GM21447 (cell line): ENCODE results near the gene MSX2.
"Not testable (repeated sequence)": the region's sequence is repeated elsewhere in the genome, so short reads cannot be mapped to it uniquely, and the experiment has no call there.

Source experiments
- ATAC-seq: cut with Tn5 transposase; IDR thresholded peaks from one replicate; pipeline ENCODE4 v1.9.1; 2021; ENCODE audit not compliant: unreplicated experiment

The MSX2 gene

DNA sequence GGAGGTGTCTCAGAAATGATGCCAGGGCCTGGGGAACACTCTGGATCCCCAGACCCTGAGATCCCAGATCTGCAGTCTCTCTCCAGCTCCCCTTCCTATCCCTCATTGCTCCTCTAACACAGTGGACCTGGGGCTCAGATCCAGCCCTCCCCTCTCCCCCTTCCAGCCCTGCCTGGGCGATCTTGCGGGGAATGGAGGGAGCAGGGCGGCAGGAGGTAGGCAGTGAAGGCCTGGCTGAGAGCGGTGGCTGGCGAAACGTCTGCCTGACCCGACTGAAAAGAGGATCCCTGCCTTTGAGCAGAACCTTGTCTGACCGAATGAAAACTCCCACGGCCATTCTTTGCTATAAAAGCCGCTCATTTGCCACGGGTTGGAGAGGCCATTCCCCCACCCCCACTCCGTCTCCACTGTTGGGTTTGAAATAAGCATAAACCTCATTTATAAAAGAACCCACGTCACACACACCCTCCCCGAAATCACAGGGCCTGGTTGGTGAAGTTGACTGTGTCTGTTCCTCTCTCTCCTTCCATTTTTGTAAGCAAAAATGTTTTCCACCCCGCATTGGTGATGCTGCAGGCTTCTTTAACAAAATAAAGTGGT lies 8.8 kb downstream of the MSX2 start:
- no peak for ATAC-seq

DNA sequence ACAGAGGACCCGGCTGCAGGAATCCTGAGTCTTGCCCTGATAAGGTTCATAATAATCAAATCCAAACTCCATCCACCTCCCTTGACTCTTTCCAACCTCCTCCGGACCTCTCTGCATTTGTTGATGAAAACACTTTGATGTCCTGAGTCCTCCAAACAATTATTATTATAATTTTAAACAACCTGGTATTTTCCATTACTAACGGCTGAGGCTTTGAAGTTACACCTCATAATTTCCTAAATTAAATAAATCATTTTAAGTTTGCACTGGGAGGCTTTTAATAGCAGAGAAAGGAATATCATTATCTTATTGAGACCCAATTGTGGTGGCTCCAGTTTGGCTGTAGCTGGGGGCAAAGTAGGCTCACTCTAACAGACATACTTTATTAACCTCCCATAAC lies 9.5 kb downstream of the MSX2 start:
- ATAC-seq = no peak

DNA sequence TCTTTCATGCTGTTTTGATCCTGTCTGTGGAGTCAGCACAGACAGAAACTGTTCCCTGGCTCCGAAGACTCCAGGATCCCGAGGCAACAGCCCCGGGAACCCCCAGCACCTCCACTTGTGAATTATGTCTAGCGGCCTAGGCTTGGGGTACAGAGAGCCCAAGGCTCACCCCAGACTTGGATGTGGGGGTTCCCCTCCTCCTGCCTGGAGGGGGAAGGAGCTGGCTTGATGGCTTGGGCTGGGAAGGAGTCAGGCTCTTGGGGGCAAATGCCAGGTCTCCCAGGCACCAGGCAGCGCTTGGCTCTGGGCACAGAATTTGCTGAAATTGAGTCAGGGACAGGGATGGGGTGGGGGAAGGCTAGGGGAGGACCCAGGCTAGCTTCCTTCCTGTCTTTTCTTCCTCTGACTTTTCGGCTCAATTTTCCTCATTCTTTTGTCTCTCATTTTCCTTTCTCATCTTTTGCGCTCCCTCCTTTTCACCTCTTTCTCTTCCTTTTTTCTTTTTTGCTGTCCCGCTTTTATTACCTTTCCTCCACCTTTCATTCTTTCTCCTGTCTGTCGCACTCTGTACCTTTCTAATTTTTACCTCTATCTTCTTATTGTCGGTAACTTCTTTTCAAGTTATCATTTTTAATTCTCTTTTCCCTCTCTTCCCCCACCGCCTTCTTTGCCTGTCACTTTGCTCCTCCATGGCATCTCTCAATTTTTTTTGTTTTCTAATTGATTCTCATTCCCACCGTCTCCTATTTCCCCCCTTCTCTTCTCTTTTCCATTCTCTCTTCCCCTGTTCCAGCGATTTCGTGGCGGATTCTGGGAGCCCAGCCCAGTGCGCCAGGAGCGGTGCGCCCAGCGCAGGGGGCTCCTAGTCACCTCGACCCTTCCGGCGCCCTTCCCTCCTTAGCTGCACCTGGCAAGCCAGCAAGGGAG lies 10.5 kb downstream of the MSX2 start:
- ATAC-seq = no peak

DNA sequence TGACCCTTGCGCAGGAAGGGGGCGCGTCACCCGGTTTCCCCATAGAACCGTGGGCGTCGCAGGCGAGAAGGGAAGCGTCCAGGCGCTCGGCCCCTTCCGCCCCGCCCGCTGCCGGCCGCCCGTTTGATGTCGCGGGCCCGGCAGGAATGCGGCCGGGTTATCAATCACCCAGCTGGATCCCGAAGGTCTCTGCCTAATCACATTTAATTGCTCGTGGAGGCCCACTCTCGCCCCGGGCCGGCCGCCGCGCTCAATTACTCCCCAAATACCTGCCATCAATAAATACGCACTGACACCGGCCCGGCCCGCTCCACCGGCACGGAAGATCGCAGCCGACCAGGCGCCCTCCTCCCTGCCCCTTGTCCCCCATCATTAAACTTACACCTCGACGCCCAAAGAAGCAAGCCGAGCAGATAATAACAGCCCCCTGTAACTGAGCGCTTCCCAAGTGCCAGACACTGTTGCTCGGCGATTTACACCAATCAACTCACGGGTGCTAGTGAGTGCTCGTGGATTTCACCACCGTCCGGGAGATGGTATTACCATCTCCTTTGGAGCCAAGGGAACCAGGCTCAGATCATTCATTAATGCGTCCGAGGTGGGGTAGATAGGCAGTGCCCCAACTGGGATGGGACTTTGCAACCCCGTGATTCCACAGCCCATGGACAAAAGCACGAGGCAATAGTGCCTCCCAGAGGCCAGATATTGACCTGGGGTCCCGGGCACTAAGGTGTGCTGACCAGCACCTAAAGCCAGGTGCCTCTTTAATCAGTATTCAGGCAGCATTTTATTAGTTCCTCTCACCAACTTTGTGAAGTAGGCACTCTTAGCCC lies 11.3 kb downstream of the MSX2 start:
- ATAC-seq = no peak

DNA sequence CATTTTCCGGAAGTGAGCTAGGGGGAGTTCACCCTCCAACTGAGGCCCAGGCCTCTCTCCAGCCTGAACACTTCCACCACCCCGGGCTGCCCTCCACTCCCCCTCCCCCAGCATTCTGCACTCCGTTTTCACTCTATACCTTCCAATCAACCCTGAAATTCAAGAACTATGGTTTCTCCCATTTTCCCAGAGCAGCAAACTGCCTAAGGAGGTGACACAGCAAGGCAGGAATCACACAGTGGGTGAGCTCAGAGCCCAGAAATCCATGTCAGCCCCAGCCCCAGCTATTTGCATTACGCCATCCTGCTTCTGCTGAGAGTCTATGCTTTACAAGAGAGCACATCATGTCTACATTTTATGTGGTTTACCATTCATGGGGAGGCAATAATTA lies 11.9 kb downstream of the MSX2 start:
- ATAC-seq = no peak

DNA sequence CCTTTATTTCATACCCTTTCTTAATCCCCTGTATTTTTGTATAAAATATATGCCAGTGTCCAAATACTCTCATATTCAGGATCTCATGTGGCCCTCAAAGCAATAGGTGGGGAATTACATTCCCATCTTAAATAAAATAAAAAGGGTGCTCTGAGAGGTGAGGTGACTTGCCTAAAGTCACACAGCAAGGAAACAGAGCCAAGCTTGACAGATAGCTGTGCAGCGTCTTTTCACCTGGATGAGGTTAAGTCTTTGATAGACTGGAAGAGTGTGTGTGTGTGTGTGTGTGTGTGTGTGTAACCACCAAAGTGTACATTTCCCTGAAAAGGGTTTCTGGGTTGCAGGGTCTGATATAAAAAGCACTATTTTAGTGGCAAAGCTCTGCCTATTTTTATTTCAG lies 12.4 kb downstream of the MSX2 start:
- ATAC-seq = no peak

DNA sequence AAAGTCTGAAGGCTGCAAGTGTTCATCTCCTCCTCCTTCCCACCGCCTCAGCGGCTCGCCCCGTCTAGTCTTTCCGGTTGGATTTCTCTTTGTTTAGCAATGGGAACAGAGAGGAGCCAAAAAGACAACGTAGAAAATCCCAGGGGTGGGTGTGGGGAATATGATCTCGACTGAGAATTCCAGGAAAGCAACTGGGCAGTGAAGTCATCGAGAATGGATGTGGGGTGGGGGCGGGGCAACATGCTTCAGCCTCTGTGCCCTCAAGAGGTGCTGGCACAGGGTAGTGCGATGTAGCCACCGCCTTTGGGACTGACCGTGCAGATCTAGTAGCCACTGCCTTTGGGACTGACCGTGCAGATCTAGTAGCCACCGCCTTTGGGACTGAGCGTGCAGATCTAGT lies 12.9 kb downstream of the MSX2 start:
- ATAC-seq = no peak

DNA sequence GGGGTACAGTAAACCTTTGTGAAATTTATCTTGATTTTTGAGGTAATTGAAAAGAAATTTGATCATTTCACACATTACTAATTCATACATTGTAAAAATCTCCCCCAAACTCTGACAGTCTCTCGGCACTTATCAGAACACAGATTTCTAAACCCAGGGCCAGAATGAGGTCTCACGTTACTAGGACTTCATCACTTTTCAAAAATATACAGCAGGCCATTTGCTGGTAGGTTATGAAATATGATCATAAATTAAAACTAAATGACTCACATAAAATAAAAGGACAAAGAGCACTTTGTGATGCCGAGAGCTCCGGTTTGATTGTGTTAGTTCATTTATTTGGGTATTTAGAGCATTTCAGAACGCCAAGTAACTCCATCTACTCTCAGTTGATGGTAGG lies 17.0 kb downstream of the MSX2 start:
- no peak for ATAC-seq

DNA sequence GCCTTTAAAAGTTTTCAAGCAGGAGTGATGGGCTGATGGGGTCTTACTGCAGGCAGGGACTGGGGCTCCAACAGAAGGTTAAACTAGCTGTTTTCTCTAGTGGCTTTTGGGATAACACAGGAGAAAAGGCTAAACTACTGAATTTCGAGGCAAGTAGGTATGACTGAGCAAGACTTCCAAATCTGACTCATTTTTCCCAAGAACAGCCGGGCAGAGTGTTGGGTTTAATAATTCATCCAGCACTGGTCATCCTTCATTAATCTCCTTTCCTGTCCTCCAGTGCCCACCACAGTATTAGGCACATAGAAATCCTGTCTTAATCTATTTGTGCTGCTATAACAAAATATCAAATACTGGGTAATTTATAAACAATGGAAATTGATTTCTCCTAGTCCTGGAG lies 20.5 kb downstream of the MSX2 start:
- ATAC-seq = no peak

DNA sequence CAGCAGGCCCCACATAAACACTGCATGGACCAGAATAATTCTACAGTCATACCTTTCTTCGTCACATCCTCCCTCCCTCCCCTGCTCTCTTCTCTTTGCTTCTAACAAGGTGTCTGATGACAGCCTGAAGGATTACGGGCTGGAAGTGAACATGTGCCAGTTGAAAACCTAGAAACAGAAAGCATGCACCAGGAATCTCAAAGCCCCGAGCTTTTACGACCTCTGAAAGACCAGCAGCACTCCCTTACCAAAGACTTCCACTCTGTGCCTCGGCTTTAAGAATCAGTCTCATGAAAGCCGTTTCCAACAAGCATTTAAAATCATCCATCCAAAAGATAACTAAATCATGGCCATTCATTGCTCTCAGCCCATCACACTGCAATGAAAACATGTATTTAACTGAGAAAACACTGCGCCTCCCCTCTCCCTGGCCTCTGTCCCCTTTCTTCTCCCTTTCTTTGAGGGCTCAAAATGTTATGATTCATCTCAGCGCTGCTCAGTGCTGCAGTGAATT lies 21.3 kb downstream of the MSX2 start:
- no peak for ATAC-seq

DNA sequence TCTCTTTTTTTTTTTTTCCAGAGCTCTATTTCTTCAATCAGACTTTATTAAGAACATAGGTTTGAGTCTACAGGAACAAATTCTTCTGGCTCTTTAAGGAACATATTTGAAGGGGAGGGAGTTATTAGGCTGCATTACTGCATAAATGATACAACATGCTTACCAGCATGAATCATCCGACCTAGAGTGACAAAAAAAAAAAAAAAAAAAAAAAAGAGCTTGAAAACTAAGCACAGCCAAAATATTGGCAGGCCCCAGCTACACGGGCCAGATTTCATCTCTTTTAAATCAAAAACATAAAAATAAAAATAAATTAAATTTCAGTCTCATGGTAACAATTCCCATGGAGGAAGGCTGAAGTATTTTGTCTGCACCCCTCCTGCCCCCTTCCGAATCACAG lies 26.3 kb downstream of the MSX2 start:
- no peak for ATAC-seq

DNA sequence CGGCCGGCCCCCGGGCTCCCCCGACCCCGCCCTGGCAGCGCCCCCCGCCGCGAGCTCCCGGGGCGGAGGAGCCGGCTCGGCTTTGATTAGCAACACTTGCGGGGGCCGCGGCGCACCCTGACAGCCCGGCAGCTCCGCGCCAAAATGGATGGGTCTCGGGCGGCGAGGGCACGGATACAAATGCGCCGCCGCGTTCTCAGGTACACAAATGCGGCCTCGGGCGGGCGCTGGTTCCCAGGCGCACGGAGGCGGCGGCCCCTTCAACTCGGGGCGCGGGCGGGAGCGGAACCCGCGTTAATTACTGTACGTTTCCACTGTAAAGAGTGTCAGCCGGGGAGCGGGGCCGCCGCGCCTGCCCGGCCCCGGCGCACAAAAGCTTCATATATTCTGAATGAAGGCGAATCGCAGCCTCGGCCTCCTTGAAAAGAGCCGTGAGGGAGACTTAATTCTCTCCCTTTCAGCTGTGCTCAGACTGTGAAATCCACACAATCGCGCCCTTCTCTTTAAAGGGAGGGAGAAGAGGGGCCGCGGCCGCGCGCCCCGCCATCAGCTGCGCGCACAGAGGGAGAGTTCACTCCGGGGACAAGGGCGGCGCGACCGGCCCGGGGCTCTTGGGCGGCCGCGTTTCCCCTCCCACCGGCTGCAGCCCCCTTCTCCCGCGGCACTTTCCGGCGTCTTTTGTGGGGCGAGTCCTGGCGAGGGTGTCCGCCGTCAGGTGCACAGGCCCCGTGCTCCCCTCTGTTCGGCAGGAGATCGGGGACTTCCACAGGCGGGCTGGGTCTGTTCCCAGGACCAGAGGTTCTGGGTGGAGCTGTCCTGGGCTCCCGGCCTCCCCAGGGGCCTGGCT lies 27.0 kb downstream of the MSX2 start:
- ATAC-seq = no peak

DNA sequence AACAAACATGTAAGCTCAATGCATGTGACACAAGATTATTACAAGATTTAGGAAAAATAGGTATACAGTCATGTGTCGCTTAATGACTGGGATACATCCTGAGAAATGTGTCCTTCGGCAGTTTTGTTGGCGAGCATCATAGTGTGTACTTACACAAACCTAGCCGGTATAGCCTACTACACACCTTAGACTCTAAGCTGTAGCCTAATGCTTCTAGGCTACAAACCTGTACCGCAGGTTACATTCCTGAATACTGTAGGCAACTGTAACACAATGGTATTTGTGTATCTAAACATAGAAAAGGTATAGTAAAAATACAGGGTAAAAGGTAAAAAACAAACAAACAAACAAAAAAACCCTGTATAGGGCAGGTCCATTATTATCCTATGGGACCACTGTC lies 27.7 kb downstream of the MSX2 start:
- ATAC-seq = no peak

DNA sequence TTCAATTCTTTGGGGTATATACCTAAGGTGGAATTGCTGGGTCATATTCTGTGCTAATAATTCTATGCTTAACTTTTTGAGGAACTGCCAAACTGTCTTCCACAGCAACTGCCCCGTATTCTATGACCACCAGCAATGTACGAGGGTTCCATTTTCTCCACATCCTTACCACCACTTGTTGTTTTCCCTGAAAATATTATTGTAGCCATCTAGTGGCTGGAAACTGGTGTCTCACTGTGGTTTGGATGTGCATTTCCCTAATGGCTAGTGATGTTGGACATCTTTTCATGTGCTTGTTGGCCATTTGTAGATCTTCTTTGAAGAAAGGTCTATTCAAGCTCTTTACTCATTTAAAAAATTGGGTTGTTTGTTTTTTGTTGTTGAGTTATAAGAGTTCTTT lies 30.7 kb downstream of the MSX2 start:
- no peak for ATAC-seq

DNA sequence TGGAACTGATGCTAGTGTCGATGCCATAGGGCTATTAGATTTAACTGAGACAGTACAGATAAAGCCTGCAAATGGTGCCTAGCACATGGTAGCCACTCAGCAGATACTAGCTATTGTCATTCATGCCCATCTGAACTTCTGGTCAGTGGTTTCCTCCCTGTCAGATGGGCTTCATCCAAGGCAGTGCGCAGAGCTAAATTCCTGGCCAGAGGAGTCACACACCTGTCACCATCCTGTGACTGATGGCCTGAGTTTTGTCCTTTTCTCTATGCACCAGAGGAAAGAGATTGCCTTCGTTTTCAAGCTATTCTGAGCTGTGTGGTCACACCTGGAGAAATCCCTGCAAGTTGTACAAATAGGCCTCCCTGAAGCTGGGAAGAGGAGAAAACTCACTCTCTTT lies 34.7 kb downstream of the MSX2 start:
- no peak for ATAC-seq

DNA sequence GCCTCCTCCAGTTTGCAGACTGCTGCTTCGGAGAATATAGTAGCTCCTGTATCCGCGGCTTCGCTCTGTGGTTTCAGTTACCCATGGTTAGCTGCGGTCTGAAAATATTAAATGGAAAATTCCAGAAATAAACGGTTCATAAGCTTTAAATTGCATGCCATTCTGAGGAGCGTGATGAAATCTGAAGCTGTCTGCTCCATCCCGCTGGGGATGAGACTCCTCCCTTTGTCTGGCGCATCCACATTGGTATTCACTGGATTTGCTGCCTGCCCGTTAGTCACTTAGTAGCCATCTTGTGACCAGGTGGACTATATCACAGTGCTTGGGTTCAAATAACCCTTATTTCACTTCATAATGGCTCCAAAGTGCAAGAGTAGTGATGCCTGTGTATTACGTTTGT lies 36.3 kb downstream of the MSX2 start:
- ATAC-seq = no peak

DNA sequence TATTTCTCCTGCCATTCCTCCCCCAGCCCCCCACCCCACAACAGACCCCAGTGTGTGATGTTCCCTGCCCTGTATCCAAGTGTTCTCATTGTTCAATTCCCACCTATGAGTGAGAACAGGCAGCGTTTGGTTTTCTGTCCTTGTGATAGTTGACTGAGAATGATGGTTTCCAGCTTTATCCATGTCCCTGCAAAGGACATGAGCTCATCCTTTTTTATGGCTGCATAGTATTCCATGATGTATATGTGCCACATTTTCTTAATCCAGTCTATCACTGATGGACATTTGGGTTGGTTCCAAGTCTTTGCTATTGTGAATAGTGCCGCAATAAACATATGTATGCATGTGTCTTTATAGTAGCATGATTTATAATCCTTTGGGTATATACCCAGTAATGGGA lies 37.0 kb downstream of the MSX2 start:
- not testable (repeated sequence) for ATAC-seq

DNA sequence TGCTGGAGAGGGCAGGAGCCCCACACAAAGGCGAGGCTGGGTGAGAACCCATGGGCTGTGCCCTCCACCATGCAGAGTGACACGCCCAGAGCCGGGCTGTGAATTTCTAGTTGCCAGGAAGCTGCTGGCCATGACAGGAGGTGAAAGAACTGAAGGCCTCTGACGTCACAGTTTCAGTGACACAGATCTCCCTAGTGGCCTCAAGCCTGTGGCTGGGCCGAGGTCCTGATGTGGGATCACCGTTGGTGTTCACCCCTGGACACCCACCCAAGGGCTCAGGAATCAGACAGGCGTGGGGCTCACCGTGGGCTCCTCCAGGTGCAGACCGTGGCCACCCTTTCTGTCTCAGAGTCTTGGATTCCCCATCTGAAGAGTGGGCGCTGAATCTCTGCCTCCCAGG lies 39.9 kb downstream of the MSX2 start:
- ATAC-seq = no peak

DNA sequence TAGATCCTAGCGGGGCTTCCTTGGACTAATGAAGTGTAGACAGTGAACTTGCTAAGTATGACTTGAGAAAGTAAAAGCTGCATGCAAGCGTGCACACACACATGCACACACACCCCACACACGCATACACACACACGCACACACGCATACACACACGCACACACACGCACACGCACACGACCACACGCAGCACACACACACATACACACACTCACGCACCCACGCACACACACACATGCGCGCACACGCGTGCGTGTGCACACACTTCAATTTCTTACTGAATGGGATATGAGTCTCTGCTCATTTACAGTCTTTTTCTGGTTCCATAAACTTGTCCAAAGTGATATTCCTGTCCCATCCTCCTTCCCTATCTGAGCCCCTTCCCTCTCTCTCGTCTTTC lies 41.2 kb downstream of the MSX2 start:
- ATAC-seq = no peak

DNA sequence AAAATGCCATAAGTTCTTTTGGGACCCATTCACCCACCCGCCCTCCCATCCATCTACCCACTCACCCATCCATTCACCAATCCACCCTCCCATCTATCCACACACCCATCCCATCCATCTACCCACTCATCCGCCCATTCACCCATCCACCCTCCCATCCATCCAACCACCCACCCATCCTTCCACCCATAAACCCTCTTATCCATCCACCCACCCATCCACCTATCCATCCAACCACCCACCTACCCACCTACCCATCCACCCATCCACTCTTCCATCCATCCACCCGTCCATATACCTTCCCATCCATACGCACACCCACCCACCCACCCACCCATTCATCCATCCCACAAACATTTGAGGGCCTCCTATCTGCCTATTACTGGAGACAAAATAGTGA lies 43.3 kb downstream of the MSX2 start:
- ATAC-seq = no peak

DNA sequence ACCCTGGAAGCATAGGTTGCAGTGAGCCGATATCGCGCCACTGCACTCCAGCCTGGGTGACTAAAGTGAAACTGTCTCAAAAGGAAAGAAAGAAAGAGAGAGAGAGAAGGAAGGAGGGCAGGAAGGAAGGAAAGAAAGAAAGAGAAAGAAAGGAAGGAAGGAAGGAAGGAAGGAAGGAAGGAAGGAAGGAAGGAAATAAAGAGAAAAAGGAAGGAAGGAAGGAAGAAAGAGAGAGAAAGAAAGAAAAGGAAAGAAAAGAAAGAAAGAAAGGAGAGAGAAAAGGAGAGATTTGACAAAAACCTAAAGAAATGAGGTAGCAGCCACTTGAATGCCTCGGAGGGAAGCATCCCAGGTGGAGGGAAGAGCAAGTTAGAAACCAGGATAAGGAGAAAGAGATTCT lies 44.6 kb downstream of the MSX2 start:
- ATAC-seq = no peak
